ENCODE data around the gene TCEANC. TPM values are rescaled to one million over a fixed set of nuclear protein-coding genes. Genes with fewer than 3 reads are reported as not detected.
"Not testable (repeated sequence)": the region's sequence is repeated elsewhere in the genome, so short reads cannot be mapped to it uniquely, and the experiment has no call there.

Gene TCEANC
- total RNA-seq, 1 donor: 3.9 TPM

GRCh38 chrX:13647709-13648212, 5.2 kb upstream of the TCEANC start:
- H3K4me3 ChIP-seq (ENCODE audit: low read depth, low read length): no peak overlapping the region
- TF ChIP-seq, protein P1, sequence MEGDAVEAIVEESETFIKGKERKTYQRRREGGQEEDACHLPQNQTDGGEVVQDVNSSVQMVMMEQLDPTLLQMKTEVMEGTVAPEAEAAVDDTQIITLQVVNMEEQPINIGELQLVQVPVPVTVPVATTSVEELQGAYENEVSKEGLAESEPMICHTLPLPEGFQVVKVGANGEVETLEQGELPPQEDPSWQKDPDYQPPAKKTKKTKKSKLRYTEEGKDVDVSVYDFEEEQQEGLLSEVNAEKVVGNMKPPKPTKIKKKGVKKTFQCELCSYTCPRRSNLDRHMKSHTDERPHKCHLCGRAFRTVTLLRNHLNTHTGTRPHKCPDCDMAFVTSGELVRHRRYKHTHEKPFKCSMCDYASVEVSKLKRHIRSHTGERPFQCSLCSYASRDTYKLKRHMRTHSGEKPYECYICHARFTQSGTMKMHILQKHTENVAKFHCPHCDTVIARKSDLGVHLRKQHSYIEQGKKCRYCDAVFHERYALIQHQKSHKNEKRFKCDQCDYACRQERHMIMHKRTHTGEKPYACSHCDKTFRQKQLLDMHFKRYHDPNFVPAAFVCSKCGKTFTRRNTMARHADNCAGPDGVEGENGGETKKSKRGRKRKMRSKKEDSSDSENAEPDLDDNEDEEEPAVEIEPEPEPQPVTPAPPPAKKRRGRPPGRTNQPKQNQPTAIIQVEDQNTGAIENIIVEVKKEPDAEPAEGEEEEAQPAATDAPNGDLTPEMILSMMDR (IDR thresholded peaks at IDR 0.05; ENCODE audit: insufficient read depth, low read length): no peak
- peak; percentile 75 for DNase-seq (ENCODE audit: low read depth)

DNA sequence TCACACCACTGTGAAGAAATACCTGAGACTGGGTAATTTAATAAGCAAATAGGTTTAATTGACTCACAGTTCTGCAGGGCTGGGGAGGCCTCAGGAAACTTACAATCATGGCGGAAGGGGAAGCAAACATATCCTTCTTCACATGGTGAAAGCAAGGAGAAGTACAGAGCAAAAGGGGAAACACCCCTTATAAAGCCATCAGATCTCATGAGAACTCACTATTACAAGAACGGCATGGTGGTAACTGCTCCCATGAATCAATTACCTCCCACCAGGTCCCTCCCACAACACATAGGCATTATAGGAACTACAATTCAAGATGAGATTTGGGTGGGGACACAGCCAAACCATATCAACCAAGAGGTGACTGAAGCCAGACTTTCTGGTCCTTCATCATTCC, 4.6 kb upstream of the TCEANC start:
- H3K4me3 ChIP-seq (ENCODE audit: low read depth, low read length); DNase-seq (ENCODE audit: low read depth): not testable (repeated sequence)

GRCh38 chrX:13649838-13650237, 3.1 kb upstream of the TCEANC start:
- H3K4me3 ChIP-seq (ENCODE audit: low read depth, low read length): no peak overlapping the region
- peak; percentile 54 for DNase-seq (ENCODE audit: low read depth)
- TF ChIP-seq, protein P1 (IDR thresholded peaks at IDR 0.05; ENCODE audit: insufficient read depth, low read length): no peak

- no peak overlapping the region for H3K4me3 ChIP-seq (ENCODE audit: low read depth, low read length)
- DNase-seq (ENCODE audit: low read depth): no peak
- TF ChIP-seq, protein P1 (IDR thresholded peaks at IDR 0.05; ENCODE audit: insufficient read depth, low read length): no peak
Observed at GRCh38 chrX:13650318-13650717, 2.6 kb upstream of the TCEANC start.

DNA sequence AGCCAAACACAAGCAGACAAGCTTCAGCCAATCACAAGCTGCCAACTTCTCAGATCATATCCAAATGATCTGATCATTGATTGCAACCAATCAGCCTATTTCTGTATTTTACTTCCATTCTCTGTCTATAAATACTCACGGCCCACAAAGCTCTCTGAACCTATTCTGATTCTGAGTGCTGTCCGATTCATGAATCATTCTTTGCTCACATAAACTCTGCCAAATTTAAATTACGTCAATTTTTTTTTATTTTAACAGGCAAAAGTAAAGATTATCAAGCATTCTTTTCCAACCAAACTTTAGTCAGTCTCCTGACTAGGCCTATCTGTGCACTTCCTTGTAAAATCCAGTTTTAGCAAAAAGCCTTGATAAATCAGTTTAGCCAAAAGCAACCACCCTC, 1.8 kb upstream of the TCEANC start:
- TF ChIP-seq, protein P1 (IDR thresholded peaks at IDR 0.05; ENCODE audit: insufficient read depth, low read length): no peak
- H3K4me3 ChIP-seq (ENCODE audit: low read depth, low read length): no peak overlapping the region
- peak; percentile 59 for DNase-seq (ENCODE audit: low read depth)

GRCh38 chrX:13652287-13652793, 601 bp upstream of the TCEANC start:
- peak; percentile 96 for DNase-seq (ENCODE audit: low read depth)
- peak overlapping the region; percentile 68 for H3K4me3 ChIP-seq (ENCODE audit: low read depth, low read length)
- TF ChIP-seq, protein P1 (IDR thresholded peaks at IDR 0.05; ENCODE audit: insufficient read depth, low read length): no peak

- H3K4me3 ChIP-seq (ENCODE audit: low read depth, low read length): peak overlapping the region; percentile 82
Observed at GRCh38 chrX:13654116-13654515, 1.2 kb downstream of the TCEANC start.

More at GRCh38 chrX:13654116-13654515, 1.2 kb downstream of the TCEANC start:
- DNase-seq (ENCODE audit: low read depth): no peak
- TF ChIP-seq, protein P1 (IDR thresholded peaks at IDR 0.05; ENCODE audit: insufficient read depth, low read length): no peak
